ENCODE results near the gene RAB7B.

The RAB7B gene

GRCh38 chr1:206022766-206023165 is 19.6 kb upstream of the RAB7B start:
- H3K4me2 ChIP-seq (ENCODE audit: low read length), result no peak overlapping the region
- H3K4me1 ChIP-seq (ENCODE audit: low read length), result peaks cover 7% of the 10 kb centered on the region; the same call in 1 of the 2 replicates
- H3K4me3 ChIP-seq (ENCODE audit: low read length), result no peak overlapping the region
- TF ChIP-seq CTCF (IDR thresholded peaks at IDR 0.05; ENCODE audit: low read depth, low read length) (no peak), EZH2phosphoT487 (IDR thresholded peaks at IDR 0.05; ENCODE audit: low read depth) (no peak)
- no peak overlapping the region for H2AFZ ChIP-seq (ENCODE audit: low read depth, low read length)
- H3K27me3 ChIP-seq (ENCODE audit: low read depth, low read length), result no peaks in the 10 kb centered on the region
- no peaks in the 10 kb centered on the region for H3K79me2 ChIP-seq (ENCODE audit: low read length)
- no peak overlapping the region for H3K9ac ChIP-seq (ENCODE audit: low read length)
- H4K20me1 ChIP-seq (ENCODE audit: insufficient read depth, low read length), result no peaks in the 10 kb centered on the region
- no peaks in the 10 kb centered on the region for H3K36me3 ChIP-seq (replicated peaks; ENCODE audit: low read depth, low read length)
- H3K9me3 ChIP-seq (ENCODE audit: insufficient read depth, low read length), result peaks cover 5% of the 10 kb centered on the region; the same call in 1 of the 2 replicates
- H3K27ac ChIP-seq (ENCODE audit: low read length), result no peak overlapping the region

GRCh38 chr1:206021626-206022365 is 18.6 kb upstream of the RAB7B start:
- TF ChIP-seq CTCF (IDR thresholded peaks at IDR 0.05; ENCODE audit: low read depth, low read length), result no peak
- Histone ChIP-seq H3K4me1 (ENCODE audit: low read length) (peaks cover 7% of the 10 kb centered on the region; the same call in 1 of the 2 replicates), H3K27me3 (ENCODE audit: low read depth, low read length) (no peaks in the 10 kb centered on the region), H3K4me3 (ENCODE audit: low read length) (no peak overlapping the region), H3K27ac (ENCODE audit: low read length) (no peak overlapping the region), H3K9me3 (ENCODE audit: insufficient read depth, low read length) (peaks cover 3% of the 10 kb centered on the region; the same call in 1 of the 2 replicates), H4K20me1 (ENCODE audit: insufficient read depth, low read length) (no peaks in the 10 kb centered on the region), H3K79me2 (ENCODE audit: low read length) (no peaks in the 10 kb centered on the region), H3K4me2 (ENCODE audit: low read length) (no peak overlapping the region), H3K36me3 (replicated peaks; ENCODE audit: low read depth, low read length) (no peaks in the 10 kb centered on the region), H3K9ac (ENCODE audit: low read length) (no peak overlapping the region), H2AFZ (ENCODE audit: low read depth, low read length) (no peak overlapping the region)

- no peak overlapping the region for H3K4me2 ChIP-seq (ENCODE audit: low read length)
- TF ChIP-seq CTCF (IDR thresholded peaks at IDR 0.05; ENCODE audit: low read depth, low read length), result no peak
- no peak for TF ChIP-seq EZH2phosphoT487 (IDR thresholded peaks at IDR 0.05; ENCODE audit: low read depth)
- H3K27me3 ChIP-seq (ENCODE audit: low read depth, low read length), result no peaks in the 10 kb centered on the region
Measured at GRCh38 chr1:206021008-206021625, 17.9 kb upstream of the RAB7B start.

GRCh38 chr1:206020393-206021007 is 17.3 kb upstream of the RAB7B start:
- no peak overlapping the region for H3K9ac ChIP-seq (ENCODE audit: low read length)
- no peak for TF ChIP-seq EZH2phosphoT487 (IDR thresholded peaks at IDR 0.05; ENCODE audit: low read depth)
- H3K36me3 ChIP-seq (replicated peaks; ENCODE audit: low read depth, low read length), result no peaks in the 10 kb centered on the region
- H3K4me2 ChIP-seq (ENCODE audit: low read length), result no peak overlapping the region
- H4K20me1 ChIP-seq (ENCODE audit: insufficient read depth, low read length), result no peaks in the 10 kb centered on the region
- no peaks in the 10 kb centered on the region for H3K27me3 ChIP-seq (ENCODE audit: low read depth, low read length)
- H3K27ac ChIP-seq (ENCODE audit: low read length), result no peak overlapping the region
- no peak overlapping the region for H3K4me3 ChIP-seq (ENCODE audit: low read length)
- no peaks in the 10 kb centered on the region for H3K79me2 ChIP-seq (ENCODE audit: low read length)
- no peak overlapping the region for H2AFZ ChIP-seq (ENCODE audit: low read depth, low read length)
- peaks cover 5% of the 10 kb centered on the region for H3K4me1 ChIP-seq (ENCODE audit: low read length)
- peaks cover 3% of the 10 kb centered on the region; the same call in 1 of the 2 replicates for H3K9me3 ChIP-seq (ENCODE audit: insufficient read depth, low read length)

More at GRCh38 chr1:206021008-206021625, 17.9 kb upstream of the RAB7B start:
- Histone ChIP-seq H3K9ac (ENCODE audit: low read length) (no peak overlapping the region), H2AFZ (ENCODE audit: low read depth, low read length) (no peak overlapping the region), H3K4me1 (ENCODE audit: low read length) (peaks cover 5% of the 10 kb centered on the region; the same call in 1 of the 2 replicates), H4K20me1 (ENCODE audit: insufficient read depth, low read length) (no peaks in the 10 kb centered on the region), H3K4me3 (ENCODE audit: low read length) (no peak overlapping the region), H3K27ac (ENCODE audit: low read length) (no peak overlapping the region), H3K9me3 (ENCODE audit: insufficient read depth, low read length) (peaks cover 3% of the 10 kb centered on the region; the same call in 1 of the 2 replicates), H3K79me2 (ENCODE audit: low read length) (no peaks in the 10 kb centered on the region), H3K36me3 (replicated peaks; ENCODE audit: low read depth, low read length) (no peaks in the 10 kb centered on the region)

Data from OCI-LY3 (cell line).